GM19467 (cell line): ENCODE measurements around the gene IL17RC.

Source experiments
- ATAC-seq: cut with Tn5 transposase; IDR thresholded peaks from one replicate; pipeline ENCODE4 v1.9.1; 2021; ENCODE audit warnings: mild to moderate bottlenecking, moderate library complexity; ENCODE audit not compliant: unreplicated experiment

IL17RC gene

GRCh38 chr3:9976721-9977709 lies 60.1 kb downstream of the IL17RC start:
- no peak for ATAC-seq

- no peak for ATAC-seq
These were observed 61.9 kb downstream of the IL17RC start for GRCh38 chr3:9978710-9979305.

DNA sequence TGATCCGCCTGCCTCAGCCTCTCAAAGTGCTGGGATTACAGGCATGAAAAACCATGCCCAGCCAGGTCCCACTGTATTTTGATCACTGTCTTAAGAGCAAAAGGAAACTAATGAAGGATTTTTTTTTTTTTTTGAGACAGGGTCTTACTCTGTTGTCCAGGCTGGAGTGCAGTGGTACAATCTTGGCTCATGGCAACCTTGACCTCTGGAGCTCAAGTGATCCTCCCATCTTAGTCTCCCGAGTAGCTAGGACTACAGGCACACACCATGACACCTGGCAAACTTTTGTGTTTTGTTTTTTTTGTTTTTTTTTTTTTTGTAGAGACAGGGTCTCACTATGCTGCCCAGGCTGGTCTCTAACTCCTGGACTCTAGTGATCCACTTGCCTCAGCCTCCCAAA lies 63.4 kb downstream of the IL17RC start:
- no peak for ATAC-seq
